HepG2 (cell line): ENCODE results near the gene USP36. TPM values are rescaled to one million over a fixed set of nuclear protein-coding genes. Genes with fewer than 3 reads are reported as not detected.
A peak's percentile ranks its signal among the peaks of the same experiment; 100 is the strongest.

Experiments used
- ATAC-seq: fragments of 200-7000 bp; cut with Tn5 transposase; 3 replicates; pipeline ENCODE4 v1.9.1; 2020; ENCODE audit warnings: mild to moderate bottlenecking, moderate library complexity
- BruUV-seq: library from RNA; stranded (reverse); fragments of 400-500 nt; replicated peaks from 2 replicates; lab custom pipeline; 2021; lab: Mats Ljungman, UMichigan
- CTCF ChIA-PET: fragments of 300-600 bp; formaldehyde crosslinking; extraction: SDS; loops from one replicate; lab custom pipeline; 2021; ENCODE audit warnings: low total read pairs, inconsistent platforms, low intra/inter-chr PET ratio; lab: Yijun Ruan, JAX
- POLR2A ChIA-PET: fragments of 350-600 bp; sonication (Branson Sonifier 250); formaldehyde crosslinking; loops from one replicate; lab custom pipeline; 2020; ENCODE audit warnings: antibody characterized with exemption, inconsistent platforms; lab: Yijun Ruan, JAX
- DNase-seq: peaks from one replicate; pipeline ENCODE4 v3.0.0-alpha.2; 2015; ENCODE audit warnings: low spot score
- FAIRE-seq: peaks from 3 replicates; lab custom pipeline; 2011; peaks lifted over from hg19 to GRCh38; lab: Jason Lieb, UNC
- H2AFZ ChIP-seq: one replicate; pipeline ENCODE4 v1.6.1; 2011; ENCODE audit warnings: low read length, inconsistent platforms
- H3K27ac ChIP-seq: fragments of 300-600 bp; 3 replicates; pipeline ENCODE4 v1.8.0; 2011; ENCODE audit warnings: mixed run types, mild to moderate bottlenecking, mixed read lengths, low read length, inconsistent platforms; ENCODE audit not compliant: insufficient read depth; ENCODE audit errors: extremely low read length
- H3K27me3 ChIP-seq, 2 experiments: fragments of 200-600 bp in 1 of 2; 2 replicates in 1 of 2; 3 replicates in 1 of 2; pipeline versions ENCODE4 v1.6.0 to v1.8.0; 2011; ENCODE audit warnings: low read length in 2 of 2, mild to moderate bottlenecking in 2 of 2, moderate library complexity in 2 of 2, inconsistent platforms in 1 of 2; ENCODE audit not compliant: insufficient read depth in 2 of 2, control insufficient read depth in 1 of 2
- H3K36me3 ChIP-seq, 2 experiments: fragments of 200-600 bp in 1 of 2; replicated peaks in 1 of 2; 2 replicates in 1 of 2; 3 replicates in 1 of 2; pipeline versions ENCODE4 v1.5.1 to v1.8.0; 2011; ENCODE audit warnings: low read length in 2 of 2, inconsistent platforms in 1 of 2; ENCODE audit not compliant: insufficient read depth in 2 of 2, control insufficient read depth in 1 of 2
- H3K4me1 ChIP-seq: 2 replicates; pipeline ENCODE4 v1.5.1; 2012; ENCODE audit warnings: low read length, inconsistent platforms; ENCODE audit not compliant: insufficient read depth
- H3K4me2 ChIP-seq: 2 replicates; pipeline ENCODE4 v1.6.0; 2011; ENCODE audit warnings: low read depth, low read length, inconsistent platforms
- H3K4me3 ChIP-seq, 3 experiments: fragments of 200-600 bp in 1 of 3; sonication (generic), shearing (Covaris generic) in 1 of 3; replicated peaks in 1 of 3; 2 replicates each; pipeline ENCODE4 v1.5.1; 2011 to 2016; ENCODE audit warnings: low read length in 3 of 3, inconsistent platforms in 2 of 3, low read depth in 2 of 3, mild to moderate bottlenecking in 2 of 3, control low read depth in 1 of 3, mixed read lengths in 1 of 3; ENCODE audit not compliant: insufficient read depth in 1 of 3
- H3K79me2 ChIP-seq: one replicate; pipeline ENCODE4 v1.6.1; 2011; ENCODE audit warnings: low read length, inconsistent platforms; ENCODE audit not compliant: insufficient read depth
- H3K9ac ChIP-seq: 2 replicates; pipeline ENCODE4 v1.6.0; 2011; ENCODE audit warnings: mild to moderate bottlenecking, low read depth, low read length, inconsistent platforms; ENCODE audit not compliant: insufficient read depth
- H3K9me3 ChIP-seq: 2 replicates; pipeline ENCODE4 v1.5.1; 2012; ENCODE audit warnings: mild to moderate bottlenecking, low read length
- H4K20me1 ChIP-seq: 2 replicates; pipeline ENCODE4 v1.6.0; 2011; ENCODE audit warnings: inconsistent platforms, mild to moderate bottlenecking, low read length, moderate library complexity; ENCODE audit not compliant: insufficient read depth
- AHR ChIP-seq: IDR thresholded peaks from 2 replicates; pipeline ENCODE4 v1.6.1; 2018; ENCODE audit warnings: missing genetic modification reagents, missing compliant biosample characterization
- HNF1A ChIP-seq, 2 experiments: sonication (generic) in 1 of 2; formaldehyde crosslinking in 1 of 2; IDR thresholded peaks; 2 replicates each; pipeline versions ENCODE4 v1.4.0 to v1.6.1; 2016 to 2020; ENCODE audit warnings: borderline replicate concordance in 1 of 2, low read depth in 1 of 2, mild to moderate bottlenecking in 1 of 2, missing genetic modification reagents in 1 of 2
- HOXA3 ChIP-seq: sonication (generic); formaldehyde crosslinking; IDR thresholded peaks from 2 replicates; pipeline ENCODE4 v1.5.0; 2020; ENCODE audit warnings: missing genetic modification reagents
- MATR3 ChIP-seq: sonication (generic); formaldehyde crosslinking; IDR thresholded peaks from 2 replicates; pipeline ENCODE4 v1.4.0; 2020; ENCODE audit warnings: missing genetic modification reagents
- NFYB ChIP-seq: sonication (generic); formaldehyde crosslinking; IDR thresholded peaks from 2 replicates; pipeline ENCODE4 v1.4.0; 2020; ENCODE audit warnings: missing genetic modification reagents
- PPARG ChIP-seq: conservative IDR thresholded peaks from 2 replicates; pipeline ENCODE4 v1.6.1; 2016; ENCODE audit warnings: missing biosample characterization, missing genetic modification reagents
- RBFOX2 ChIP-seq: fragments of 200-400 bp; formaldehyde crosslinking; IDR thresholded peaks from 2 replicates; pipeline ENCODE4 v1.6.1; 2017; ENCODE audit warnings: low read depth, mild to moderate bottlenecking, low read length
- SIX1 ChIP-seq: sonication (generic); formaldehyde crosslinking; IDR thresholded peaks from 2 replicates; pipeline ENCODE4 v1.4.0; 2020; ENCODE audit warnings: missing genetic modification reagents, borderline replicate concordance
- TBX3 ChIP-seq: fragments of 450-650 bp; IDR thresholded peaks from 2 replicates; pipeline ENCODE4 v1.6.1; 2017; ENCODE audit warnings: antibody characterized with exemption, mild to moderate bottlenecking, inconsistent platforms, borderline replicate concordance
- TFE3 ChIP-seq: IDR thresholded peaks from 2 replicates; pipeline ENCODE4 v1.6.1; 2016
- ZBTB1 ChIP-seq: sonication (generic); formaldehyde crosslinking; IDR thresholded peaks from 2 replicates; pipeline ENCODE4 v1.4.0; 2020; ENCODE audit warnings: missing genetic modification reagents, borderline replicate concordance
- ZIK1 ChIP-seq: sonication (generic); formaldehyde crosslinking; IDR thresholded peaks from 2 replicates; pipeline ENCODE4 v1.5.0; 2020; ENCODE audit warnings: mild to moderate bottlenecking, low read depth, missing genetic modification reagents, borderline replicate concordance
- ZNF232 ChIP-seq: sonication (generic); formaldehyde crosslinking; IDR thresholded peaks from 2 replicates; pipeline ENCODE4 v1.4.0; 2020; ENCODE audit warnings: missing genetic modification reagents, borderline replicate concordance
- ZNF234 ChIP-seq: sonication (generic); formaldehyde crosslinking; conservative IDR thresholded peaks from 2 replicates; pipeline ENCODE4 v1.5.1; 2020; ENCODE audit warnings: mild to moderate bottlenecking, missing genetic modification reagents
- ZNF530 ChIP-seq: sonication (generic); formaldehyde crosslinking; IDR thresholded peaks from 2 replicates; pipeline ENCODE4 v1.5.0; 2020; ENCODE audit warnings: low read depth, mild to moderate bottlenecking, missing genetic modification reagents
- ZNF605 ChIP-seq: sonication (generic); formaldehyde crosslinking; IDR thresholded peaks from 2 replicates; pipeline ENCODE4 v1.8.0; 2022; ENCODE audit warnings: mild to moderate bottlenecking, missing genetic modification reagents
- ZNF747 ChIP-seq: sonication (generic); formaldehyde crosslinking; IDR thresholded peaks from 2 replicates; pipeline ENCODE4 v1.8.1; 2023; ENCODE audit warnings: missing genetic modification reagents, mild to moderate bottlenecking, borderline replicate concordance
- WGBS: methylation state at CpG from one replicate; pipeline ENCODE4 v1.1.6; 2017; ENCODE audit warnings: low lambda C conversion rate; 5-methylcytosine and 5-hydroxymethylcytosine counted together
- in situ Hi-C: cut with HindIII; loops from 2 replicates; pipeline ENCODE4 v1.10.0; 2017; ENCODE audit warnings: low pct_unique_long_range_greater_than_20kb; ENCODE audit not compliant: extremely low pct_ligation_motif_present
- intact Hi-C: fragments of 100-400 bp; cut with micrococcal nuclease; formaldehyde crosslinking; loops from one replicate; pipeline ENCODE4 v1.10.0; 2022; ENCODE audit not compliant: unreplicated experiment
- polyA plus RNA-seq, 8 experiments: library from polyadenylated mRNA; depleted of rRNA in 3 of 8; stranded (reverse) in 7 of 8; unstranded in 1 of 8; fragments of >200 nt; fragmentation: Illumina TruSeq in 4 of 8; extraction: Trizol in 4 of 8; gene quantifications; 2 replicates each; pipeline versions ENCODE4 v1.2.1 to v1.2.3, GENCODE V29; 2011 to 2016; ENCODE audit warnings: low read depth in 4 of 8, missing spikeins in 1 of 8, mixed read lengths in 1 of 8; ENCODE audit not compliant: insufficient read depth in 1 of 8
- total RNA-seq, 5 experiments: library from RNA; depleted of rRNA; stranded (reverse); fragments of >200 nt; fragmentation: Illumina TruSeq; extraction: Trizol; gene quantifications; 2 replicates each; pipeline ENCODE4 v1.2.3, GENCODE V29; 2016; ENCODE audit warnings: low read depth in 1 of 5

Gene USP36
- total and polyA plus RNA-seq, 2 of the 13 experiments (the other 11 are each of a cell fraction or from before 2014, with no cell fraction given) = 29.6 to 45.9 TPM

GRCh38 chr17:78889531-78889930, 48.9 kb upstream of the USP36 start (continued):
- TF ChIP-seq HNF1A (IDR thresholded peaks at IDR 0.05; ENCODE audit: low read depth) = no peak
- TF ChIP-seq HNF1A (CRISPR knock-in tag; IDR thresholded peaks at IDR 0.05; ENCODE audit: borderline replicate concordance) = no peak
- TF ChIP-seq MATR3 = no peak
- TF ChIP-seq ZNF747 = no peak
- TF ChIP-seq ZNF232 (CRISPR knock-in tag) = no peak

GRCh38 chr17:78888941-78889518, 48.4 kb upstream of the USP36 start:
- H3K9me3 ChIP-seq = no peaks in the 10 kb centered on the region
- no peak overlapping the region for H3K9ac ChIP-seq
- DNase-seq = no peak
- H3K36me3 ChIP-seq = no peaks in the 10 kb centered on the region; a peak in 1 of 5 replicates
- peak; percentile 12 for FAIRE-seq
- H3K4me2 ChIP-seq = no peak overlapping the region
- H2AFZ ChIP-seq = no peak overlapping the region
- no peak overlapping the region for H3K4me3 ChIP-seq
- 93% methylated on average over 10 of the region's 10 CpGs for WGBS
- no peak overlapping the region for H3K27ac ChIP-seq
- H3K79me2 ChIP-seq = no peaks in the 10 kb centered on the region
- in situ Hi-C loops = no loop called here
- intact Hi-C loops = no loop called here
- H4K20me1 ChIP-seq = no peaks in the 10 kb centered on the region
- ChIA-PET CTCF (no interaction called here), POLR2A (no interaction called here)
- peaks cover 16% of the 10 kb centered on the region for H3K4me1 ChIP-seq
- BruUV-seq = no TSS peak
- no peaks in the 10 kb centered on the region for H3K27me3 ChIP-seq
- ATAC-seq = no peak
- TF ChIP-seq ZIK1 (CRISPR knock-in tag) (no peak), TFE3 (CRISPR knock-in tag) (no peak), SIX1 (CRISPR knock-in tag) (no peak), ZNF530 (CRISPR knock-in tag) (no peak), ZNF605 (no peak), PPARG (CRISPR knock-in tag) (no peak), ZNF234 (CRISPR knock-in tag) (no peak), RBFOX2 (no peak), NFYB (no peak), ZBTB1 (CRISPR knock-in tag) (no peak), TBX3 (no peak), AHR (CRISPR knock-in tag) (no peak), HOXA3 (no peak)
